Heart right ventricle (tissue), 16 donors: ENCODE data around the gene DPM3. TPM values are rescaled to one million over a fixed set of nuclear protein-coding genes. Genes with fewer than 3 reads are reported as not detected.
A peak's percentile ranks its signal among the peaks of the same experiment; 100 is the strongest.

ENCODE experiments used
- ATAC-seq, 8 donors: fragments of 200-7000 bp; cut with Tn5 transposase; one replicate each; pipeline ENCODE4 v1.9.1; 2020; ENCODE audit warnings: mild to moderate bottlenecking in 8 of 8, moderate library complexity in 8 of 8, moderate number of reproducible peaks in 1 of 8
- DNase-seq, 2 donors: peaks; one replicate each; pipeline ENCODE4 v3.0.0-alpha.2; 2020
- H3K27ac ChIP-seq, 10 donors: fragments of 200-600 bp; sonication (generic) in 2 of 10; one replicate each; pipeline versions ENCODE4 v1.5.0 to v1.8.0; 2020 to 2022; ENCODE audit warnings: mild to moderate bottlenecking in 3 of 10
- H3K27me3 ChIP-seq, 7 donors: fragments of 200-600 bp; one replicate each; pipeline ENCODE4 v1.8.0; 2021 to 2022; ENCODE audit warnings: mild to moderate bottlenecking in 2 of 7
- H3K36me3 ChIP-seq, 9 donors: fragments of 200-600 bp; sonication (generic) in 1 of 9; one replicate each; pipeline versions ENCODE4 v1.5.0 to v1.8.0; 2020 to 2022; ENCODE audit warnings: mild to moderate bottlenecking in 2 of 9
- H3K4me1 ChIP-seq, 9 donors: fragments of 200-600 bp; sonication (generic) in 1 of 9; one replicate each; pipeline versions ENCODE4 v1.5.0 to v1.8.0; 2020 to 2022; ENCODE audit warnings: mild to moderate bottlenecking in 4 of 9
- H3K4me3 ChIP-seq, 10 donors: fragments of 200-600 bp; sonication (generic) in 2 of 10; one replicate each; pipeline versions ENCODE4 v1.5.0 to v1.8.0; 2020 to 2022; ENCODE audit warnings: mild to moderate bottlenecking in 7 of 10, moderate library complexity in 2 of 10
- H3K9me3 ChIP-seq, 11 donors: fragments of 200-600 bp in 10 of 11; sonication (generic) in 2 of 11; one replicate each; pipeline versions ENCODE4 v1.5.0 to v1.8.0; 2013 to 2022; ENCODE audit warnings: mild to moderate bottlenecking in 2 of 11, control low read depth in 1 of 11, moderate library complexity in 1 of 11
- CTCF ChIP-seq, 9 donors: fragments of 200-600 bp; sonication (generic) in 2 of 9; IDR thresholded peaks; one replicate each; pipeline versions ENCODE4 v1.5.0 to v1.8.0; 2021 to 2022; ENCODE audit warnings: antibody characterized with exemption in 9 of 9, mild to moderate bottlenecking in 5 of 9, moderate library complexity in 1 of 9
- WGBS, 2 donors: extraction: QIAGEN DNeasy Blood & Tissue Kit; methylation state at CpG; one replicate each; pipeline ENCODE4 v1.1.7; 2013; ENCODE audit warnings: inconsistent platforms in 1 of 2; 5-methylcytosine and 5-hydroxymethylcytosine counted together
- intact Hi-C, 10 donors: fragments of 100-400 bp; cut with DNase I; formaldehyde crosslinking; loops; one replicate each; pipeline versions ENCODE4 v1.11.1 to v1.14.2; 2022
- polyA plus RNA-seq, 2 donors: library from polyadenylated mRNA; stranded (reverse); fragments of 200-250 nt; gene quantifications; one replicate each; pipeline ENCODE4 v1.2.3, GENCODE V29; 2013
- total RNA-seq, 10 donors: library from RNA; stranded (reverse); fragmentation: NEBNext Ultra II Directional in 3 of 10; extraction: Animal tissue kit (Norgen Biotek cat#: 25700) in 3 of 10; gene quantifications; one replicate each; pipeline versions ENCODE4 v1.2.1 to v1.2.4, GENCODE V29; 2021 to 2023
- donor health status: Arrhythmogenic right ventricular cardiomyopathy.
- donor health status: ischemic (EF 13 %, LVEDD 7.1; RV severe dilation, severe dysfunction).
- donor health status: healthy with polysubstance abuse.
- donor health status: DM: no; HTN: yes; CAD: no.
- donor health status: DM: no; HTN: no; CAD: no.
- donor health status: ischemic (EF 25% LVEDD 6.9; RV normal size, moderate dysfunction).
- donor health status: ischemic (EF 25% LVEDD 5.7; RV mildly dilated, moderate dysfunction).
- donor health status: healthy.
- donor health status: DM: yes; HTN: yes; CAD: no.
- donor health status: Ischemic cardiomyopathy.
- donor health status: ischemic (EF 35%, LVEDD 5.7; RV mildly dilated, moderate dysfunction).
- donor health status: nonischemic (EF 11% LVEDD 7.7; RV severe dilation, severe dysfunction).
- donor health status: DM: yes; HTN: yes; CAD: no.
- donor health status: PGD.
- donor health status: ischemic (EF 29% LVEDD 5.4; RV normal size, mild dysfunction).
- donor health status: nonischemic (EF 23%, LVEDD 6.1; RV moderate dilation, normal function).

Gene DPM3
- total and polyA plus RNA-seq, 12 donors = 48.2 to 304 (median 54.3) TPM

- Histone ChIP-seq H3K27me3 (peaks cover 0 to 39% (median 0%) of the 10 kb centered on the region in 7 donors), H3K4me3 (peak overlapping the region in 9 of 10 donors; percentile 59 to 93 (median 85)), H3K4me1 (peaks cover 12 to 84% (median 77%) of the 10 kb centered on the region in 9 donors), H3K9me3 (no peaks in the 10 kb centered on the region), H3K27ac (peak overlapping the region; percentile 81 to 99 (median 94)), H3K36me3 (peaks cover 0 to 44% (median 29%) of the 10 kb centered on the region in 9 donors)
- no peak for TF ChIP-seq CTCF (IDR thresholded peaks at IDR 0.05)
- intact Hi-C loops = loop anchor here in 1 of 10 donors (5.0 kb wide), 1 partner anchor 39 kb away; no protein-coding TSS in a partner anchor
- peak in 1 of 8 donors; percentile 6 for ATAC-seq
- DNase-seq = peak in 1 of 2 donors; percentile 54
- 51 to 53% methylated on average over 8 of the region's 8 CpGs for WGBS, 2 donors
Observed at GRCh38 chr1:155131285-155131684, 9.0 kb downstream of the DPM3 start.

- Histone ChIP-seq H3K27ac (peak overlapping the region; percentile 81 to 99 (median 94)), H3K9me3 (no peaks in the 10 kb centered on the region), H3K36me3 (peaks cover 0 to 44% (median 29%) of the 10 kb centered on the region in 9 donors), H3K27me3 (peaks cover 0 to 48% (median 0%) of the 10 kb centered on the region in 7 donors), H3K4me1 (peaks cover 20 to 89% (median 83%) of the 10 kb centered on the region in 9 donors), H3K4me3 (peak overlapping the region; percentile 47 to 93 (median 79))
- intact Hi-C loops = loop anchor here in 1 of 10 donors (5.0 kb wide), 1 partner anchor 38 kb away; no protein-coding TSS in a partner anchor
- ATAC-seq (no peak), DNase-seq (no peak)
- WGBS, 2 donors = 12 to 24% methylated on average over 6 of the region's 6 CpGs
- TF ChIP-seq CTCF (IDR thresholded peaks at IDR 0.05) = no peak
Observed at GRCh38 chr1:155130272-155131006, 9.9 kb downstream of the DPM3 start.

- DNase-seq = peak; percentile 28 to 77
- intact Hi-C loops = loop anchor here in 9 of 10 donors (2.0 to 5.0 kb wide), 5 partner anchors 34 to 42 kb away; no protein-coding TSS in a partner anchor
Observed at GRCh38 chr1:155128755-155129473, 11.4 kb downstream of the DPM3 start.

More at GRCh38 chr1:155128755-155129473, 11.4 kb downstream of the DPM3 start:
- no peak for TF ChIP-seq CTCF (IDR thresholded peaks at IDR 0.05)
- peak overlapping the region; percentile 47 to 93 (median 79) for H3K4me3 ChIP-seq
- H3K4me1 ChIP-seq = peaks cover 17 to 87% (median 68%) of the 10 kb centered on the region in 9 donors
- ATAC-seq = peak; percentile 9 to 69 (median 46)
- peaks cover 0 to 33% (median 26%) of the 10 kb centered on the region in 9 donors for H3K36me3 ChIP-seq
- H3K27me3 ChIP-seq = peaks cover 0 to 55% (median 0%) of the 10 kb centered on the region in 7 donors
- peak overlapping the region; percentile 81 to 99 (median 94) for H3K27ac ChIP-seq
- WGBS, 2 donors = 8 to 23% methylated on average over 14 of the region's 14 CpGs
- H3K9me3 ChIP-seq = no peaks in the 10 kb centered on the region
